Endothelial cell of umbilical vein (primary cell): ENCODE measurements around the gene B4GALNT3.

Source experiments
- EZH2 ChIP-seq: IDR thresholded peaks from 2 replicates; pipeline ENCODE4 v1.6.1; 2012; ENCODE audit warnings: borderline replicate concordance, low read depth, mild to moderate bottlenecking, moderate library complexity, low read length, inconsistent platforms; ENCODE audit not compliant: severe bottlenecking
- JUN ChIP-seq: IDR thresholded peaks from 2 replicates; pipeline ENCODE4 v1.6.1; 2011; ENCODE audit warnings: borderline replicate concordance, low read depth; ENCODE audit not compliant: insufficient read length, insufficient read depth
- MYC ChIP-seq: IDR thresholded peaks from one replicate; pipeline ENCODE4 v1.6.1; 2011; ENCODE audit warnings: mild to moderate bottlenecking, low read depth, low read length
- POLR2A ChIP-seq: IDR thresholded peaks from 2 replicates; pipeline ENCODE4 v1.6.1; 2012; ENCODE audit warnings: low read depth, mild to moderate bottlenecking, control low read depth, low read length
- POLR2AphosphoS5 ChIP-seq: IDR thresholded peaks from 2 replicates; pipeline ENCODE4 v1.6.1; 2012; ENCODE audit warnings: low read depth, mild to moderate bottlenecking, control low read depth, low read length, moderate library complexity; ENCODE audit not compliant: insufficient read depth
- TF ChIP-seq, protein P1 (sequence below), 2 donors: IDR thresholded peaks; 1 replicate in 1 of 2; 2 replicates in 1 of 2; pipeline ENCODE4 v1.5.1; 2011; ENCODE audit warnings: low read length in 2 of 2, mild to moderate bottlenecking in 2 of 2, moderate library complexity in 2 of 2, control low read depth in 1 of 2, inconsistent platforms in 1 of 2, low read depth in 1 of 2; ENCODE audit not compliant: insufficient read depth in 1 of 2; ENCODE audit errors: extremely low read depth in 1 of 2

DNA sequence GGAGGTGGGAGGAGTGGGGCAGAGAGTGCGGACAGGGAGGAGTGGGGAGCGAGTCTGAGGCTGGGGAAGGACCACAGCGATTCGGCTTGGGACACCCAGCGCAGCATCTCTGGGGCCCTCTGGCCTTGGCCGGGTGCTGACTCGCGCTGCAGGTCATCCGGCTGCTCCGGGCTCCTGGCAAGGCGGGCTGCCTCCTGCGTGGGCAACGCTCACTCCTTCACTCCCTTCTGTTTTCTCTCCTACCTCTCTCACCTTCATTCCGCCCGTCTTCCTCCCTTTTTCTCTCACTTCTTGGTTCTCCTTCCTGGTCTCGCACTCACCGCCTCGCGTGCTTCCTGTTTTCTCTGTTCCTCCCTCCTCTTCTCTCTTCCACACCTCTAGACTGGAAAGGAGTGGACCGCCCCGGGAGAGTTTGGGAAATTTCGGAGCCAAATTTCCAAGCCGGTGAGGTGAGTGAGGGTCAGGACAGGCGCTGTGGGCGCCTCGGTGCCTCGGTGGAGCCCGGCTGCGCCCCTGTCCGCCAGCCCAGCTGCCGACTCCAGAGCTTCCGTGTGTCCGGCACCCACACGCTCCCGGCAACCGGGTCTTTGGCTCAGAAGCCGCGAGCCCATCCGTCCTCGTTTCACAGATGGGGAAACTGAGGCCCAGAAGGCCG is 86.7 kb downstream of the B4GALNT3 start:
- TF ChIP-seq, protein P1, sequence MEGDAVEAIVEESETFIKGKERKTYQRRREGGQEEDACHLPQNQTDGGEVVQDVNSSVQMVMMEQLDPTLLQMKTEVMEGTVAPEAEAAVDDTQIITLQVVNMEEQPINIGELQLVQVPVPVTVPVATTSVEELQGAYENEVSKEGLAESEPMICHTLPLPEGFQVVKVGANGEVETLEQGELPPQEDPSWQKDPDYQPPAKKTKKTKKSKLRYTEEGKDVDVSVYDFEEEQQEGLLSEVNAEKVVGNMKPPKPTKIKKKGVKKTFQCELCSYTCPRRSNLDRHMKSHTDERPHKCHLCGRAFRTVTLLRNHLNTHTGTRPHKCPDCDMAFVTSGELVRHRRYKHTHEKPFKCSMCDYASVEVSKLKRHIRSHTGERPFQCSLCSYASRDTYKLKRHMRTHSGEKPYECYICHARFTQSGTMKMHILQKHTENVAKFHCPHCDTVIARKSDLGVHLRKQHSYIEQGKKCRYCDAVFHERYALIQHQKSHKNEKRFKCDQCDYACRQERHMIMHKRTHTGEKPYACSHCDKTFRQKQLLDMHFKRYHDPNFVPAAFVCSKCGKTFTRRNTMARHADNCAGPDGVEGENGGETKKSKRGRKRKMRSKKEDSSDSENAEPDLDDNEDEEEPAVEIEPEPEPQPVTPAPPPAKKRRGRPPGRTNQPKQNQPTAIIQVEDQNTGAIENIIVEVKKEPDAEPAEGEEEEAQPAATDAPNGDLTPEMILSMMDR (IDR thresholded peaks at IDR 0.05; ENCODE audit: extremely low read depth in 1 of 2, insufficient read depth in 1 of 2, low read depth in 1 of 2, low read length in 2 of 2), result no peak
- TF ChIP-seq EZH2 (no peak), POLR2A (no peak), MYC (no peak), POLR2AphosphoS5 (no peak), JUN (no peak)
